Loucy (cell line): ENCODE results near the gene BRWD1.

ENCODE experiments used
- H2AFZ ChIP-seq: fragments of 200-600 bp; sonication (generic); 2 replicates; pipeline ENCODE4 v1.6.0; 2016; ENCODE audit warnings: antibody characterized with exemption, mild to moderate bottlenecking, low read length, moderate library complexity
- H3F3A ChIP-seq: fragments of 200-600 bp; 2 replicates; pipeline ENCODE4 v1.6.0; 2016; ENCODE audit warnings: antibody characterized with exemption, low read depth, mild to moderate bottlenecking
- H3K27me3 ChIP-seq: fragments of 200-600 bp; sonication (generic); 2 replicates; pipeline ENCODE4 v1.6.1; 2014; ENCODE audit warnings: low read length, mild to moderate bottlenecking; ENCODE audit not compliant: insufficient read depth, poor library complexity, severe bottlenecking
- H3K36me3 ChIP-seq: fragments of 200-600 bp; sonication (generic); 2 replicates; pipeline ENCODE4 v1.6.1; 2016; ENCODE audit warnings: low read length; ENCODE audit not compliant: insufficient read depth
- H3K4me1 ChIP-seq: fragments of 200-600 bp; sonication (generic); 2 replicates; pipeline ENCODE4 v1.5.1; 2014; ENCODE audit warnings: low read length, mild to moderate bottlenecking; ENCODE audit not compliant: insufficient read depth, poor library complexity, severe bottlenecking
- H3K4me2 ChIP-seq: fragments of 200-600 bp; sonication (generic); 2 replicates; pipeline ENCODE4 v1.6.0; 2014; ENCODE audit warnings: antibody characterized with exemption, low read length, low read depth, mild to moderate bottlenecking; ENCODE audit not compliant: poor library complexity, severe bottlenecking
- H3K4me3 ChIP-seq: fragments of 200-600 bp; sonication (generic); 2 replicates; pipeline ENCODE4 v1.5.1; 2014; ENCODE audit warnings: low read length, mild to moderate bottlenecking, mixed read lengths; ENCODE audit not compliant: poor library complexity, severe bottlenecking
- H3K79me2 ChIP-seq: fragments of 200-600 bp; sonication (generic); 2 replicates; pipeline ENCODE4 v1.6.1; 2014; ENCODE audit warnings: low read length; ENCODE audit not compliant: insufficient read depth
- H3K9ac ChIP-seq: fragments of 200-600 bp; sonication (generic); 2 replicates; pipeline ENCODE4 v1.6.0; 2014; ENCODE audit warnings: mild to moderate bottlenecking, low read depth, low read length, moderate library complexity; ENCODE audit not compliant: poor library complexity, severe bottlenecking
- H3K9me2 ChIP-seq: fragments of 200-600 bp; sonication (generic); replicated peaks from 2 replicates; pipeline ENCODE4 v1.6.1; 2016; ENCODE audit warnings: low read depth, low read length, mixed read lengths
- H3K9me3 ChIP-seq: fragments of 200-600 bp; sonication (generic); 2 replicates; pipeline ENCODE4 v1.6.1; 2014; ENCODE audit warnings: mild to moderate bottlenecking, antibody characterized with exemption, low read length, low read depth; ENCODE audit not compliant: insufficient read depth
- H4K20me1 ChIP-seq: fragments of 200-600 bp; sonication (generic); 2 replicates; pipeline ENCODE4 v1.6.0; 2014; ENCODE audit warnings: antibody characterized with exemption, low read length, mild to moderate bottlenecking; ENCODE audit not compliant: insufficient read depth, poor library complexity, severe bottlenecking
- EZH2phosphoT487 ChIP-seq: fragments of 200-600 bp; IDR thresholded peaks from 2 replicates; pipeline ENCODE4 v1.6.1; 2018; ENCODE audit warnings: antibody characterized with exemption, mild to moderate bottlenecking, moderate library complexity, borderline replicate concordance
- TF ChIP-seq, protein P1 (sequence below): fragments of 200-600 bp; sonication (generic); conservative IDR thresholded peaks from 2 replicates; pipeline ENCODE4 v1.5.1; 2014; ENCODE audit warnings: mild to moderate bottlenecking, antibody characterized with exemption, low read length

Gene BRWD1

GRCh38 chr21:39232861-39233291 is 80.6 kb downstream of the BRWD1 start:
- no peak for TF ChIP-seq EZH2phosphoT487
- TF ChIP-seq, protein P1, sequence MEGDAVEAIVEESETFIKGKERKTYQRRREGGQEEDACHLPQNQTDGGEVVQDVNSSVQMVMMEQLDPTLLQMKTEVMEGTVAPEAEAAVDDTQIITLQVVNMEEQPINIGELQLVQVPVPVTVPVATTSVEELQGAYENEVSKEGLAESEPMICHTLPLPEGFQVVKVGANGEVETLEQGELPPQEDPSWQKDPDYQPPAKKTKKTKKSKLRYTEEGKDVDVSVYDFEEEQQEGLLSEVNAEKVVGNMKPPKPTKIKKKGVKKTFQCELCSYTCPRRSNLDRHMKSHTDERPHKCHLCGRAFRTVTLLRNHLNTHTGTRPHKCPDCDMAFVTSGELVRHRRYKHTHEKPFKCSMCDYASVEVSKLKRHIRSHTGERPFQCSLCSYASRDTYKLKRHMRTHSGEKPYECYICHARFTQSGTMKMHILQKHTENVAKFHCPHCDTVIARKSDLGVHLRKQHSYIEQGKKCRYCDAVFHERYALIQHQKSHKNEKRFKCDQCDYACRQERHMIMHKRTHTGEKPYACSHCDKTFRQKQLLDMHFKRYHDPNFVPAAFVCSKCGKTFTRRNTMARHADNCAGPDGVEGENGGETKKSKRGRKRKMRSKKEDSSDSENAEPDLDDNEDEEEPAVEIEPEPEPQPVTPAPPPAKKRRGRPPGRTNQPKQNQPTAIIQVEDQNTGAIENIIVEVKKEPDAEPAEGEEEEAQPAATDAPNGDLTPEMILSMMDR, result no peak
- Histone ChIP-seq H3K9me3 (no peaks in the 10 kb centered on the region), H3K79me2 (no peaks in the 10 kb centered on the region), H3K36me3 (peaks cover 92% of the 10 kb centered on the region), H3K4me3 (no peak overlapping the region), H2AFZ (no peak overlapping the region), H3K9ac (no peak overlapping the region), H3K4me1 (no peaks in the 10 kb centered on the region), H3F3A (no peaks in the 10 kb centered on the region), H3K9me2 (no peaks in the 10 kb centered on the region), H3K27me3 (no peaks in the 10 kb centered on the region), H3K4me2 (no peak overlapping the region), H4K20me1 (peaks cover 2% of the 10 kb centered on the region)

- Histone ChIP-seq H3K4me2 (no peak overlapping the region), H3K4me3 (no peak overlapping the region), H3K9me3 (no peaks in the 10 kb centered on the region), H4K20me1 (no peaks in the 10 kb centered on the region), H3K9ac (no peak overlapping the region), H3K9me2 (no peaks in the 10 kb centered on the region), H3K79me2 (no peaks in the 10 kb centered on the region), H3F3A (no peaks in the 10 kb centered on the region), H3K36me3 (peaks cover 80% of the 10 kb centered on the region), H2AFZ (no peak overlapping the region), H3K27me3 (no peaks in the 10 kb centered on the region), H3K4me1 (no peaks in the 10 kb centered on the region)
- TF ChIP-seq, protein P1, result no peak
- no peak for TF ChIP-seq EZH2phosphoT487
Measured at GRCh38 chr21:39224930-39225329, 88.5 kb downstream of the BRWD1 start.

GRCh38 chr21:39221997-39222486 is 91.4 kb downstream of the BRWD1 start:
- no peak overlapping the region for H2AFZ ChIP-seq
- H3K4me3 ChIP-seq, result no peak overlapping the region
- no peaks in the 10 kb centered on the region for H4K20me1 ChIP-seq
- no peak overlapping the region for H3K9ac ChIP-seq
- H3F3A ChIP-seq, result no peaks in the 10 kb centered on the region
- H3K4me2 ChIP-seq, result no peak overlapping the region
- H3K9me2 ChIP-seq, result no peaks in the 10 kb centered on the region
- H3K4me1 ChIP-seq, result no peaks in the 10 kb centered on the region
- no peaks in the 10 kb centered on the region for H3K9me3 ChIP-seq
- H3K27me3 ChIP-seq, result no peaks in the 10 kb centered on the region
- no peaks in the 10 kb centered on the region for H3K79me2 ChIP-seq
- no peak for TF ChIP-seq EZH2phosphoT487
- TF ChIP-seq, protein P1, result no peak
- peaks cover 71% of the 10 kb centered on the region for H3K36me3 ChIP-seq
